Measurements from ENCODE around the gene MYL3.

Gene MYL3

GRCh38 chr3:46895761-46896160 is 32.5 kb upstream of the MYL3 start:
- Mint-ChIP-seq H3K4me3 (no peak overlapping the region), H3K27ac (no peak overlapping the region), H3K4me1 (peaks cover 3% of the 10 kb centered on the region), H3K9me3 (no peaks in the 10 kb centered on the region), H3K27me3 (peaks cover 97% of the 10 kb centered on the region), H3K36me3 (no peaks in the 10 kb centered on the region)
- CTCF ChIA-PET = interaction anchor here (0.6 to 2.8 kb wide), 16 partner anchors 13 to 269 kb away, joined by 3 to 28 read pairs (median 5); partner anchors contain the start of gene MYL3
- no peak for DNase-seq

- H3K27ac Mint-ChIP-seq = no peak overlapping the region
- peak; percentile 86 for DNase-seq
- CTCF ChIA-PET = interaction anchor here (0.6 to 2.8 kb wide), 20 partner anchors 10 to 473 kb away, joined by 3 to 28 read pairs (median 4); partner anchors contain the start of genes ALS2CL and MYL3
- no peak overlapping the region for H3K4me3 Mint-ChIP-seq
- no peaks in the 10 kb centered on the region for H3K9me3 Mint-ChIP-seq
- peaks cover 3% of the 10 kb centered on the region for H3K4me1 Mint-ChIP-seq
- peaks cover 97% of the 10 kb centered on the region for H3K27me3 Mint-ChIP-seq
- H3K36me3 Mint-ChIP-seq = no peaks in the 10 kb centered on the region
Observed at GRCh38 chr3:46895204-46895660, 32.0 kb upstream of the MYL3 start.

GRCh38 chr3:46894256-46894655 is 31.0 kb upstream of the MYL3 start:
- H3K27ac Mint-ChIP-seq = no peak overlapping the region
- peaks cover 97% of the 10 kb centered on the region for H3K27me3 Mint-ChIP-seq

GRCh38 chr3:46893763-46894162 is 30.5 kb upstream of the MYL3 start:
- no peaks in the 10 kb centered on the region for H3K9me3 Mint-ChIP-seq
- H3K27me3 Mint-ChIP-seq = peaks cover 97% of the 10 kb centered on the region
- DNase-seq = no peak
- CTCF ChIA-PET = interaction anchor here (1.4 to 2.8 kb wide), 4 partner anchors 25 to 198 kb away, joined by 4 to 28 read pairs (median 6); no protein-coding TSS in a partner anchor
- H3K27ac Mint-ChIP-seq = no peak overlapping the region
- H3K4me1 Mint-ChIP-seq = peaks cover 3% of the 10 kb centered on the region
- no peak overlapping the region for H3K4me3 Mint-ChIP-seq
- H3K36me3 Mint-ChIP-seq = no peaks in the 10 kb centered on the region

More at GRCh38 chr3:46894256-46894655, 31.0 kb upstream of the MYL3 start:
- Mint-ChIP-seq H3K36me3 (no peaks in the 10 kb centered on the region), H3K4me3 (no peak overlapping the region), H3K9me3 (no peaks in the 10 kb centered on the region), H3K4me1 (peaks cover 3% of the 10 kb centered on the region)
- no peak for DNase-seq
- CTCF ChIA-PET = interaction anchor here (0.8 to 2.8 kb wide), 9 partner anchors 23 to 474 kb away, joined by 3 to 28 read pairs (median 4); partner anchors contain the start of genes ALS2CL and MYL3

- no peak overlapping the region for H3K27ac Mint-ChIP-seq
Observed at GRCh38 chr3:46893146-46893748, 30.0 kb upstream of the MYL3 start.

GRCh38 chr3:46892285-46893145 is 29.3 kb upstream of the MYL3 start:
- Mint-ChIP-seq H3K4me1 (peaks cover 3% of the 10 kb centered on the region), H3K9me3 (no peaks in the 10 kb centered on the region), H3K4me3 (peak overlapping the region; percentile 56), H3K36me3 (no peaks in the 10 kb centered on the region), H3K27ac (no peak overlapping the region), H3K27me3 (peaks cover 92% of the 10 kb centered on the region)
- CTCF ChIA-PET = interaction anchor here (2.0 kb wide), 1 partner anchor 23 kb away, joined by 4 read pairs; no protein-coding TSS in a partner anchor
- DNase-seq = peak; percentile 32

More at GRCh38 chr3:46893146-46893748, 30.0 kb upstream of the MYL3 start:
- peaks cover 97% of the 10 kb centered on the region for H3K27me3 Mint-ChIP-seq
- no peaks in the 10 kb centered on the region for H3K9me3 Mint-ChIP-seq
- peaks cover 3% of the 10 kb centered on the region for H3K4me1 Mint-ChIP-seq
- DNase-seq = no peak
- CTCF ChIA-PET = interaction anchor here (2.0 to 2.8 kb wide), 2 partner anchors 24 to 190 kb away, joined by 4 to 28 read pairs; no protein-coding TSS in a partner anchor
- H3K4me3 Mint-ChIP-seq = no peak overlapping the region
- no peaks in the 10 kb centered on the region for H3K36me3 Mint-ChIP-seq

- H3K27me3 Mint-ChIP-seq = peaks cover 91% of the 10 kb centered on the region
- no peak overlapping the region for H3K27ac Mint-ChIP-seq
- no peaks in the 10 kb centered on the region for H3K36me3 Mint-ChIP-seq
- H3K4me1 Mint-ChIP-seq = peaks cover 3% of the 10 kb centered on the region
- CTCF ChIA-PET = interaction anchor here (1.2 kb wide), 1 partner anchor 186 kb away, joined by 4 read pairs; no protein-coding TSS in a partner anchor
- DNase-seq = no peak
- H3K9me3 Mint-ChIP-seq = no peaks in the 10 kb centered on the region
- no peak overlapping the region for H3K4me3 Mint-ChIP-seq
Observed at GRCh38 chr3:46891132-46891531, 27.9 kb upstream of the MYL3 start.

GRCh38 chr3:46890132-46890531 is 26.9 kb upstream of the MYL3 start:
- H3K9me3 Mint-ChIP-seq = no peaks in the 10 kb centered on the region
- peaks cover 91% of the 10 kb centered on the region for H3K27me3 Mint-ChIP-seq
- no peaks in the 10 kb centered on the region for H3K36me3 Mint-ChIP-seq
- CTCF ChIA-PET = interaction anchor here (0.8 to 0.9 kb wide), 2 partner anchors 23 to 401 kb away, joined by 3 read pairs; no protein-coding TSS in a partner anchor
- DNase-seq = no peak
- no peak overlapping the region for H3K27ac Mint-ChIP-seq
- H3K4me3 Mint-ChIP-seq = no peak overlapping the region
- H3K4me1 Mint-ChIP-seq = peaks cover 3% of the 10 kb centered on the region

- H3K27ac Mint-ChIP-seq = no peak overlapping the region
- H3K27me3 Mint-ChIP-seq = peaks cover 94% of the 10 kb centered on the region
- H3K4me3 Mint-ChIP-seq = no peak overlapping the region
- CTCF ChIA-PET = interaction anchor here (0.6 to 0.9 kb wide), 3 partner anchors 23 to 532 kb away, joined by 3 read pairs; no protein-coding TSS in a partner anchor
- peaks cover 3% of the 10 kb centered on the region for H3K4me1 Mint-ChIP-seq
- H3K9me3 Mint-ChIP-seq = no peaks in the 10 kb centered on the region
- DNase-seq = no peak
- H3K36me3 Mint-ChIP-seq = no peaks in the 10 kb centered on the region
Observed at GRCh38 chr3:46889381-46890110, 26.3 kb upstream of the MYL3 start.

- no peak for DNase-seq
- H3K27ac Mint-ChIP-seq = no peak overlapping the region
- CTCF ChIA-PET = no interaction called here
- peaks cover 3% of the 10 kb centered on the region for H3K4me1 Mint-ChIP-seq
- H3K4me3 Mint-ChIP-seq = no peak overlapping the region
- no peaks in the 10 kb centered on the region for H3K9me3 Mint-ChIP-seq
- no peaks in the 10 kb centered on the region for H3K36me3 Mint-ChIP-seq
- peaks cover 94% of the 10 kb centered on the region for H3K27me3 Mint-ChIP-seq
Observed at GRCh38 chr3:46888705-46889104, 25.5 kb upstream of the MYL3 start.

- H3K4me3 Mint-ChIP-seq = no peak overlapping the region
- DNase-seq = no peak
- no peak overlapping the region for H3K27ac Mint-ChIP-seq
- no peaks in the 10 kb centered on the region for H3K36me3 Mint-ChIP-seq
- H3K9me3 Mint-ChIP-seq = no peaks in the 10 kb centered on the region
- H3K27me3 Mint-ChIP-seq = peaks cover 92% of the 10 kb centered on the region
- CTCF ChIA-PET = no interaction called here
- H3K4me1 Mint-ChIP-seq = peaks cover 3% of the 10 kb centered on the region
Observed at GRCh38 chr3:46887980-46888494, 24.8 kb upstream of the MYL3 start.

GRCh38 chr3:46885612-46886011 is 22.4 kb upstream of the MYL3 start:
- CTCF ChIA-PET = interaction anchor here (0.8 to 1.7 kb wide), 2 partner anchors 9 to 37 kb away, joined by 4 read pairs; no protein-coding TSS in a partner anchor
- Mint-ChIP-seq H3K9me3 (no peaks in the 10 kb centered on the region), H3K4me1 (peaks cover 6% of the 10 kb centered on the region), H3K36me3 (no peaks in the 10 kb centered on the region), H3K4me3 (no peak overlapping the region), H3K27me3 (peaks cover 91% of the 10 kb centered on the region), H3K27ac (no peak overlapping the region)
- no peak for DNase-seq

- H3K36me3 Mint-ChIP-seq = no peaks in the 10 kb centered on the region
- H3K27ac Mint-ChIP-seq = no peak overlapping the region
- CTCF ChIA-PET = no interaction called here
- no peak overlapping the region for H3K4me3 Mint-ChIP-seq
- H3K4me1 Mint-ChIP-seq = peaks cover 8% of the 10 kb centered on the region
- no peak for DNase-seq
- H3K27me3 Mint-ChIP-seq = peaks cover 91% of the 10 kb centered on the region
- H3K9me3 Mint-ChIP-seq = no peaks in the 10 kb centered on the region
Observed at GRCh38 chr3:46884929-46885328, 21.7 kb upstream of the MYL3 start.
